Cerebellar nuclear complex (tissue), 1 donor: ENCODE measurements around the gene DNAJB13.

Experiments
- DNase-seq, 2 experiments: peaks; one replicate each; lab custom pipeline; 2025; lab: John Stamatoyannopoulos, UW

DNAJB13 gene

DNA sequence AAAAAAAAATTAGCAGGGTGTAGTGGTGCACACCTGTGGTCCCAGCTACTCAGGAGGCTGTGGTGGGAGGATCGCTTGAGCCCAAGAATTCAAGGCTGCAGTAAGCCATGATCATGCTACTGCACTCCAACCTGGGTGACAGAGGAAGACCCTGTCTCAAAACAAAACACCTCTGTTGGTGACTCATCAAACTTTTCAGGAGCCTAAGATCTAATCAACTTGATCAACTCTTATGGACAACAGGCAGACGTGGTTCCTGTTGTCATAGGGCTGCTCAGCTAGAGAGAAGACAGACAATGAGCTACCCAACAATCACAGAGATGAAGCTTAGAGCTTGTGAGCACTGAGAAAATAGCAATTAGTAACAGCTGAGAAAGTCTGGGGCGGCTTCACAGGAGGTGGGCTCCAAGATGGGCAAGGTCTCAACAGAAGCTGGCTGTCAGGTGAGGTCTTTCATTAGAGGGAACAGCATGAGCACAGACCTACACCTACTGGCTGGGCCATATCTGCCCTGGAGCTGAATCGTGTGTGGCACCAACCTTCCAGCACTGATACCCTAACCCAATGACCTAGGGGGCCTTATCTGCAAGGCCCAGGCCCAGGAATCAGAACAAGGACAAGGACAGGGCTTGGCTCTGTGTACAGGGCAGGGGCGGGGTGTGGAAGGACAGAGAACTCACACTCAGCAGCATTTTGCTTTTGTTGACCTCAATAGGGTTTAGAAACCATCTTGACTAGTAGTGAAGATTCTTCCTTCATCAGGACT, 65.3 kb downstream of the DNAJB13 start:
- DNase-seq, result no peak

DNA sequence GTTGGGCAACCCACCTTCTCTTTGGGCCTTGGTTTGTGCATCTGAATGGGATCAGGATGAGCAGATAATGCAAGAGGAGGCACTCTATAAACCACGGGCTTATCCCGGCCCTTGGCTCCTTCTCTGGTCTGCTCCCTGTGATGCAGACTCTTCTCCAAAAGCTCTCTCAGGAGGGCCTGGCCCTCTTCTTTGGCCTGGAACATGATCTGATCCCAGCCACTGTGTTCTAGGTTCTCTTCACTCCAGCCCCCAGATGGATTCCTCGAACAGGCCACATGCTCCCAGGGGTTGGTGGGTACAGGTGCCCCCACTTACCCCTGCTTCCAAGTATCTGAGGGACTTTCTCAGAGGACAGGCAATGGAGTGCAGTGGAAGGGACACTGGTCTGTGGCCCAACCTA, 66.8 kb downstream of the DNAJB13 start:
- DNase-seq, result no peak

DNA sequence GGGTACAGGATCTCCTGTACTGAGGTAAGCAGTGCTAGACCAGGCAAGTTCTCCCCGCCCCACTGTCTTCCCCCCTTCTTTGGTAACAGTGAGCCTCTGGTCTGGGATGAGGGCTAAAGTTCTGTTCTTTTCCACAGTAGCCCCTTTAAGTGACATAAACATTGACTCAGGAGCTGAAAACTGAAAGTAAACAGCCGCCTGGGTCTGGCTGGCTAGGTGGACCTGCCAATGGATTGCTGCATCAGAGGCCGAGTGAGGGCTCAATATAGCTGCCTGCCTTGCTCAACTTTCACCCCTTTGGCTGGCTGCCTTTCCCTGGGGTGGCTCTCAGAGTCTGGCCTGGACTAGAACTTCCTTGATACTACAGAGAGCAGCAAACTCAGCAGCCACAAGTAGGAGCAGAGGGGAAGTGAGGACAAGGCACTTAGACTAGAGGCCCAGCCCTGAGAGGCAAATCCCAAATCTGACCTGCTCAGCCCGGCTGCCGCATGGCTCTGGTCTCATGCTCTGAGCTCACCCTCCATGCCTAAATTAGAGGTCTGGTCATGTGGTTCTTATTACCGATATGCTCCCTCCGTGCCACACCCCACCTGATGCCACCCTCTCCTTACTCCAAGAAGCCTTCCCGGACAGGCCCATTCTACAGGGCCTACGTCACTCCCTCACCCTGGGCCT, 67.6 kb downstream of the DNAJB13 start:
- no peak for DNase-seq

DNA sequence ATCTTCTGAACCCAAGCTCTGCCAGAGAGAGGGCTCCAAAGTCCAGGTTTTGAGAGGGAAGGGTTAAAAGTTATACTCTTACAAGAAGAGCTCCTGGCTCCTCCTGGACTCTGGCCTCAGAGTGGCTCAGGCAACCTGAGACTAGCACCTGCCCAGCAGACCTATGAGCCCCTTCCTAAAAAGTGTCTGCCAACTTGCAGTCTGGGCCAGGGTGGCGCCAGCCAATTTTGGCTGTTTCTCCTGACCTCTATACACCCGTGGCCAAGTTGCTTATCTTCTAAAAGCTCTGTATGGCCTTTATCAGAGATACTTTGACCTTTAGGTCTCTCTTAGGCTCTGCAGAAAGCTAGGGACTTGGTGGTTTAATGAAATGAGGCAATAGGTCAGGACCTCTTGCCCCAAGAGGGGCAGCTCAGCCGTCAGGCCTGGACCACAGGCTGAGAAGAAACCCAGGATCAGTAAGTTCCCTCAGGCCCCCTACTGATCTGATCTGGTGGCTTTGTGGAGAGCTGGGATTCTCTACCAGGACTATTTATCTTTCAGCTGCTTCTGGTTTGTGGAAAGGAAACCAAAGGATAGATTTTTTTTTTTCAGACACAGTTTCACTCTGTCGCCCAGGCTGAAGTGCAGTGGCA, 68.4 kb downstream of the DNAJB13 start:
- no peak for DNase-seq

DNA sequence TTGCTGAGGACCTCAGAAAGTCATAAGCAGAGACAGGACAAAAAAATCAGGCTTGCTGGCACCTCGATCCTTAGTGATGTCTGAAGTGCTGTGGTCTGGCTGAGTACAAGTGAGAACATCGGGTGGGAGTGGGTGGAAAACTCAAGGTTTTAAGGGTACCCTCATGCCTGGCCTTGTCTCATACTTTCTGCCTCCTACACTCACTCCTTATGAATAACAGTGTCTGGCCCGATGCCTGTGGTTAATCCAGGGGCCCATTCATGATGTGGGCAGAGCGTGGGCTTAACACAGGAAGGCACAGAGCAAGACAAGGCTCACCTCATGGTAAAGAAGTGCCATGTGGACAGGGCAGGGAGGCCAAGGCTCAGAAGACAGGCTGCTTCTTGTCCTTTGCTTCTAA, 69.0 kb downstream of the DNAJB13 start:
- no peak for DNase-seq
